ENCODE measurements around the gene TTC3. TPM values are rescaled to one million over a fixed set of nuclear protein-coding genes. Genes with fewer than 3 reads are reported as not detected.

Gene TTC3
- total RNA-seq, 1 donor from 2014 or later = 223 TPM

DNA sequence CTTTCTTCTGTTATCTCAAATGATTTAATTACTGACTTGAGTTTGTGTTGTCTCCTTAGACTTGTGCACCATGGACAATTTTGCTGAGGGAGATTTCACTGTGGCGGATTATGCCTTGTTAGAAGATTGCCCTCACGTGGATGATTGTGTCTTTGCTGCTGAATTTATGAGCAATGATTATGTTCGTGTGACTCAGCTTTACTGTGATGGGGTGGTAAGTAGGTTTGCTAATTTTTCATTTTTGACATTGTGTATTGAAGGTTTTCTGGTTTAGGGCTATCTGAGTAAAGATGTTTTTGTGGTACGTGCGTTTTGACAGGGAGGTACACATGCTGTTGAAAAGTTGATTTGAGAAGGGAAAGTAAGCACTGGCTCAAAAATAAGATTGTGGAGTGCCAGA is 14.1 kb downstream of the TTC3 start:
- peaks cover 6% of the 10 kb centered on the region for H3K4me1 ChIP-seq (ENCODE audit: insufficient read depth, low read length)
- no peaks in the 10 kb centered on the region for H3K27me3 Mint-ChIP-seq (ENCODE audit: low read depth, unreplicated experiment)
- H3K36me3 ChIP-seq (ENCODE audit: insufficient read depth, low read length) = peaks cover 10% of the 10 kb centered on the region
- no peak overlapping the region for H2AFZ ChIP-seq (ENCODE audit: low read depth, low read length)
- H3K36me3 Mint-ChIP-seq (ENCODE audit: low read depth, unreplicated experiment) = peaks cover 7% of the 10 kb centered on the region
- H3K27me3 ChIP-seq (ENCODE audit: insufficient read depth, low read length) = no peaks in the 10 kb centered on the region
- H3K27ac Mint-ChIP-seq (ENCODE audit: unreplicated experiment) = no peak overlapping the region
- DNase-seq (ENCODE audit: low read depth) (peak; percentile 63), FAIRE-seq (no peak)
- peaks cover 91% of the 10 kb centered on the region for H4K20me1 ChIP-seq (ENCODE audit: insufficient read depth, low read length)
- H3K4me3 Mint-ChIP-seq (ENCODE audit: unreplicated experiment) = no peak overlapping the region
- peaks cover 6% of the 10 kb centered on the region for H3K4me1 Mint-ChIP-seq (ENCODE audit: low read depth, unreplicated experiment)
- H3K79me2 ChIP-seq (ENCODE audit: insufficient read depth, low read length) = peaks cover 97% of the 10 kb centered on the region
- H3K4me3 ChIP-seq (ENCODE audit: insufficient read depth, low read depth, low read length) = no peak overlapping the region
- H3K4me2 ChIP-seq (ENCODE audit: low read length) = no peak overlapping the region
- H3K9me3 ChIP-seq (ENCODE audit: insufficient read depth, low read depth, low read length) = no peaks in the 10 kb centered on the region
- no peak overlapping the region for H3K27ac ChIP-seq (ENCODE audit: low read depth, low read length)
- H3K9me3 Mint-ChIP-seq (ENCODE audit: unreplicated experiment) = no peaks in the 10 kb centered on the region
- TF ChIP-seq EZH2 (IDR thresholded peaks at IDR 0.05; ENCODE audit: insufficient read depth, low read length) (no peak), CTCF (IDR thresholded peaks at IDR 0.05; ENCODE audit: insufficient read depth, low read depth, low read length) (peak; percentile 63)
- peak overlapping the region; percentile 8 for H3K9ac ChIP-seq (ENCODE audit: low read length)

- DNase-seq (ENCODE audit: low read depth) (no peak), FAIRE-seq (no peak)
- H3K27ac ChIP-seq (ENCODE audit: low read depth, low read length) = no peak overlapping the region
- no peak overlapping the region for H3K4me3 Mint-ChIP-seq (ENCODE audit: unreplicated experiment)
- peaks cover 86% of the 10 kb centered on the region for H4K20me1 ChIP-seq (ENCODE audit: insufficient read depth, low read length)
- no peaks in the 10 kb centered on the region for H3K27me3 ChIP-seq (ENCODE audit: insufficient read depth, low read length)
- no peak overlapping the region for H3K4me3 ChIP-seq (ENCODE audit: insufficient read depth, low read depth, low read length)
- peaks cover 10% of the 10 kb centered on the region for H3K36me3 ChIP-seq (ENCODE audit: insufficient read depth, low read length)
- no peak for TF ChIP-seq CTCF (IDR thresholded peaks at IDR 0.05; ENCODE audit: insufficient read depth, low read depth, low read length)
- no peak for TF ChIP-seq EZH2 (IDR thresholded peaks at IDR 0.05; ENCODE audit: insufficient read depth, low read length)
- H3K9me3 ChIP-seq (ENCODE audit: insufficient read depth, low read depth, low read length) = no peaks in the 10 kb centered on the region
- no peaks in the 10 kb centered on the region for H3K27me3 Mint-ChIP-seq (ENCODE audit: low read depth, unreplicated experiment)
- no peaks in the 10 kb centered on the region for H3K9me3 Mint-ChIP-seq (ENCODE audit: unreplicated experiment)
- H3K36me3 Mint-ChIP-seq (ENCODE audit: low read depth, unreplicated experiment) = peaks cover 5% of the 10 kb centered on the region
- H3K4me1 ChIP-seq (ENCODE audit: insufficient read depth, low read length) = peaks cover 6% of the 10 kb centered on the region
- H3K79me2 ChIP-seq (ENCODE audit: insufficient read depth, low read length) = peaks cover 92% of the 10 kb centered on the region
- no peak overlapping the region for H3K27ac Mint-ChIP-seq (ENCODE audit: unreplicated experiment)
- peaks cover 2% of the 10 kb centered on the region for H3K4me1 Mint-ChIP-seq (ENCODE audit: low read depth, unreplicated experiment)
- no peak overlapping the region for H3K4me2 ChIP-seq (ENCODE audit: low read length)
- no peak overlapping the region for H2AFZ ChIP-seq (ENCODE audit: low read depth, low read length)
- no peak overlapping the region for H3K9ac ChIP-seq (ENCODE audit: low read length)
Observed at GRCh38 chr21:37088186-37088735, 15.2 kb downstream of the TTC3 start.

GRCh38 chr21:37093977-37094376 is 20.9 kb downstream of the TTC3 start:
- no peak overlapping the region for H3K27ac Mint-ChIP-seq (ENCODE audit: unreplicated experiment)
- no peak overlapping the region for H3K9ac ChIP-seq (ENCODE audit: low read length)
- peaks cover 7% of the 10 kb centered on the region for H3K36me3 Mint-ChIP-seq (ENCODE audit: low read depth, unreplicated experiment)
- H3K36me3 ChIP-seq (ENCODE audit: insufficient read depth, low read length) = peaks cover 35% of the 10 kb centered on the region
- H3K4me3 ChIP-seq (ENCODE audit: insufficient read depth, low read depth, low read length) = no peak overlapping the region
- peaks cover 2% of the 10 kb centered on the region for H3K4me1 Mint-ChIP-seq (ENCODE audit: low read depth, unreplicated experiment)
- FAIRE-seq = no peak
- no peaks in the 10 kb centered on the region for H3K9me3 Mint-ChIP-seq (ENCODE audit: unreplicated experiment)
- peaks cover 45% of the 10 kb centered on the region for H3K79me2 ChIP-seq (ENCODE audit: insufficient read depth, low read length)
- H3K4me3 Mint-ChIP-seq (ENCODE audit: unreplicated experiment) = no peak overlapping the region
- DNase-seq (ENCODE audit: low read depth) = no peak
- no peak for TF ChIP-seq EZH2 (IDR thresholded peaks at IDR 0.05; ENCODE audit: insufficient read depth, low read length)
- no peaks in the 10 kb centered on the region for H3K27me3 ChIP-seq (ENCODE audit: insufficient read depth, low read length)
- no peaks in the 10 kb centered on the region for H3K27me3 Mint-ChIP-seq (ENCODE audit: low read depth, unreplicated experiment)
- H3K4me2 ChIP-seq (ENCODE audit: low read length) = no peak overlapping the region
- H3K27ac ChIP-seq (ENCODE audit: low read depth, low read length) = no peak overlapping the region
- no peak overlapping the region for H2AFZ ChIP-seq (ENCODE audit: low read depth, low read length)
- no peaks in the 10 kb centered on the region for H3K9me3 ChIP-seq (ENCODE audit: insufficient read depth, low read depth, low read length)
- H3K4me1 ChIP-seq (ENCODE audit: insufficient read depth, low read length) = no peaks in the 10 kb centered on the region
- H4K20me1 ChIP-seq (ENCODE audit: insufficient read depth, low read length) = peaks cover 63% of the 10 kb centered on the region
